Glutamatergic neuron (in vitro differentiated cells): ENCODE data around the gene LTB4R. TPM values are rescaled to one million over a fixed set of nuclear protein-coding genes. Genes with fewer than 3 reads are reported as not detected.

Source experiments
- DNase-seq: peaks from one replicate; pipeline ENCODE4 v3.0.0; 2022
- H3K27ac Mint-ChIP-seq: one replicate; pipeline ENCODE4 v1.8.0; 2020; ENCODE audit warnings: mild to moderate bottlenecking, mixed read lengths, inconsistent platforms; ENCODE audit not compliant: unreplicated experiment
- H3K27me3 Mint-ChIP-seq: one replicate; pipeline ENCODE4 v1.8.0; 2020; ENCODE audit warnings: mild to moderate bottlenecking, moderate library complexity, mixed read lengths, inconsistent platforms; ENCODE audit not compliant: unreplicated experiment
- H3K36me3 Mint-ChIP-seq: one replicate; pipeline ENCODE4 v1.8.0; 2020; ENCODE audit warnings: mild to moderate bottlenecking, mixed read lengths, inconsistent platforms; ENCODE audit not compliant: unreplicated experiment
- H3K4me1 Mint-ChIP-seq: one replicate; pipeline ENCODE4 v1.8.0; 2020; ENCODE audit warnings: mild to moderate bottlenecking, low read depth, mixed read lengths, inconsistent platforms; ENCODE audit not compliant: unreplicated experiment
- H3K4me3 Mint-ChIP-seq: one replicate; pipeline ENCODE4 v1.8.0; 2020; ENCODE audit warnings: mild to moderate bottlenecking, mixed read lengths, inconsistent platforms; ENCODE audit not compliant: unreplicated experiment
- H3K9me3 Mint-ChIP-seq: one replicate; pipeline ENCODE4 v1.8.0; 2020; ENCODE audit warnings: mild to moderate bottlenecking, moderate library complexity, mixed read lengths, inconsistent platforms; ENCODE audit not compliant: unreplicated experiment
- CTCF ChIP-seq: fragments of 200-600 bp; sonication (generic); IDR thresholded peaks from one replicate; pipeline ENCODE4 v1.5.0; 2021; ENCODE audit not compliant: partially characterized antibody, unreplicated experiment
- total RNA-seq: library from RNA; stranded (reverse); fragmentation: NEBNext Ultra II Directional; extraction: Animal tissue kit (Norgen Biotek cat#: 25700); gene quantifications from one replicate; pipeline ENCODE4 v1.2.1, GENCODE V29; 2021; ENCODE audit not compliant: unreplicated experiment

The LTB4R gene
- total RNA-seq, 1 donor from 2014 or later, result 7.1 TPM

GRCh38 chr14:24264298-24264697, 47.0 kb upstream of the LTB4R start:
- Mint-ChIP-seq H3K36me3 (no peaks in the 10 kb centered on the region), H3K9me3 (peaks cover 1% of the 10 kb centered on the region), H3K4me3 (no peak overlapping the region), H3K4me1 (no peaks in the 10 kb centered on the region), H3K27ac (no peak overlapping the region), H3K27me3 (peaks cover 7% of the 10 kb centered on the region)
- TF ChIP-seq CTCF, result no peak
- no peak for DNase-seq

GRCh38 chr14:24266344-24267244, 44.7 kb upstream of the LTB4R start:
- H3K27ac Mint-ChIP-seq, result no peak overlapping the region
- H3K36me3 Mint-ChIP-seq, result no peaks in the 10 kb centered on the region
- peaks cover 9% of the 10 kb centered on the region for H3K27me3 Mint-ChIP-seq
- H3K4me3 Mint-ChIP-seq, result no peak overlapping the region
- H3K4me1 Mint-ChIP-seq, result no peaks in the 10 kb centered on the region
- DNase-seq, result no peak
- peaks cover 1% of the 10 kb centered on the region for H3K9me3 Mint-ChIP-seq
- TF ChIP-seq CTCF, result no peak

GRCh38 chr14:24267516-24267915, 43.8 kb upstream of the LTB4R start:
- no peak for TF ChIP-seq CTCF
- no peak for DNase-seq
- Mint-ChIP-seq H3K27me3 (peaks cover 13% of the 10 kb centered on the region), H3K4me3 (no peak overlapping the region), H3K27ac (no peak overlapping the region), H3K4me1 (peaks cover 4% of the 10 kb centered on the region), H3K9me3 (no peaks in the 10 kb centered on the region), H3K36me3 (peaks cover 4% of the 10 kb centered on the region)

- Mint-ChIP-seq H3K9me3 (peaks cover 2% of the 10 kb centered on the region), H3K4me3 (no peak overlapping the region), H3K27ac (no peak overlapping the region), H3K27me3 (peaks cover 13% of the 10 kb centered on the region), H3K36me3 (peaks cover 4% of the 10 kb centered on the region), H3K4me1 (peaks cover 4% of the 10 kb centered on the region)
- no peak for DNase-seq
- TF ChIP-seq CTCF, result no peak
These were observed 43.1 kb upstream of the LTB4R start for GRCh38 chr14:24268225-24268624.

- DNase-seq, result no peak
- no peak for TF ChIP-seq CTCF
- Mint-ChIP-seq H3K27ac (no peak overlapping the region), H3K9me3 (peaks cover 2% of the 10 kb centered on the region), H3K27me3 (peaks cover 13% of the 10 kb centered on the region), H3K36me3 (peaks cover 4% of the 10 kb centered on the region), H3K4me1 (peaks cover 4% of the 10 kb centered on the region), H3K4me3 (no peak overlapping the region)
These were observed 41.9 kb upstream of the LTB4R start for GRCh38 chr14:24269368-24269767.
